ENCODE data around the gene SHPK. TPM values are rescaled to one million over a fixed set of nuclear protein-coding genes. Genes with fewer than 3 reads are reported as not detected.

The SHPK gene, protein sequence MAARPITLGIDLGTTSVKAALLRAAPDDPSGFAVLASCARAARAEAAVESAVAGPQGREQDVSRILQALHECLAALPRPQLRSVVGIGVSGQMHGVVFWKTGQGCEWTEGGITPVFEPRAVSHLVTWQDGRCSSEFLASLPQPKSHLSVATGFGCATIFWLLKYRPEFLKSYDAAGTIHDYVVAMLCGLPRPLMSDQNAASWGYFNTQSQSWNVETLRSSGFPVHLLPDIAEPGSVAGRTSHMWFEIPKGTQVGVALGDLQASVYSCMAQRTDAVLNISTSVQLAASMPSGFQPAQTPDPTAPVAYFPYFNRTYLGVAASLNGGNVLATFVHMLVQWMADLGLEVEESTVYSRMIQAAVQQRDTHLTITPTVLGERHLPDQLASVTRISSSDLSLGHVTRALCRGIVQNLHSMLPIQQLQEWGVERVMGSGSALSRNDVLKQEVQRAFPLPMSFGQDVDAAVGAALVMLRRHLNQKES
- 11.2 and 19.2 TPM in 2 replicates for total RNA-seq

DNA sequence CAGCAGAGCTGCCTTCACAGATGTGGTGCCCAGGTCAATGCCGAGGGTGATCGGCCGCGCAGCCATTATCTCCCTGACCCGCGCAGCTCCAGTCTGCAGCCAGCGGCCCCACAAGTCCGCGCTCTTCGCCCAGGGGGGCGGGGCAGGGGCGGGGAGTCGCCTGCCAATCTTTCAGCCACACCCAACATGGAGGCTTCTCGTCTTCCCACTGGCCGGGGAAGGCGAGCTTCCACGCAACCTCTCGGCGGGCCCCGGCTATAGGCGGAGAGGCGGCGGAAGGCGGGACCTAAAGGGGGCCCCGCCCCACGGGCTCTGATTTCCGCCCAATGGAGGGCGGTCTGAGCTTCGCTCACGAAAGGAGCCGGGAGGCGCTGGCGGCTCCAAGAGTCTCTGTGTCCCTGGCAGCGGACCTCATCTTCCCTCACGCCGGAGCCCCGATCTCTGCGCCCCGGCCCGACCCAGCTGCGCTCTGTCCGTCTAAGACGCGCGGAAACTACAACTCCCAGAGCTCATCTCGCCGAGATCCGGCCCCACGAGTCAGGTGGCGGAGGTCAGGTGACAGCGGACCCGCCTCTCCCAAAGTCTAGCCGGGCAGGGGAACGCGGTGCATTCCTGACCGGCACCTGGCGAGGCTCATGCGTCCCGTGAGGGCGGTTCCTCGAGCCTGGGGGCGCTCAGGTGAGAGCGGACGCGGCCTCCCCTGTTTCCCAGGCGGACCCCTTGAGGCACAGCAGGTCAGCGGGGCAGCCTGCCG, at the start of gene SHPK, which contains the start of gene CTNS:
SHPK (minus strand) TSS at position 97 of the 754 bp plus-strand sequence; CDS start at position 66, 31 bp downstream.
CTNS (plus strand) TSS at position 607 of the 754 bp plus-strand sequence. CDS start 3,447 bp downstream, outside the sequence.
- DNase-seq (ENCODE audit: low read depth in 2 of 2), result peak; percentile 86 to 97

DNA sequence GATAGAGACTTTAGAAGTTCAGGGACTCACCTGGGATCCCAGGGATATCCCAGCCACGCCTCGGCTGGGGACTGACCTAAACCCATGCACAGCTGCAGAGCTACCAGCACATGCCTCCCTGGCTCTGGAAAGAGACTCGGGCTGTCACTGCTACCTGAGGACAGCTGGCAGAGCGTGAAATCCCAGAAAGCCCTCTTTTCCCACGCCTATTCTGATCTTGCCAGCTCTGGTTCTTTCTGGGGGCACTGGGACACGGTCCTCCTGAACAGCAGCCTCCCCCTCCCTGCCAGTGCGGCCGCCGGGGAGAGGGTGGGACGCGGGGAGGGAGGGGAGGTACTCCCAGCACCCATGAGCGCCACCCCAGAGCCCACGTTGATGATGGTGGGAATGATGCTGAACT, 49.1 kb upstream of the SHPK start:
- DNase-seq (ENCODE audit: low read depth in 2 of 2), result no peak

DNA sequence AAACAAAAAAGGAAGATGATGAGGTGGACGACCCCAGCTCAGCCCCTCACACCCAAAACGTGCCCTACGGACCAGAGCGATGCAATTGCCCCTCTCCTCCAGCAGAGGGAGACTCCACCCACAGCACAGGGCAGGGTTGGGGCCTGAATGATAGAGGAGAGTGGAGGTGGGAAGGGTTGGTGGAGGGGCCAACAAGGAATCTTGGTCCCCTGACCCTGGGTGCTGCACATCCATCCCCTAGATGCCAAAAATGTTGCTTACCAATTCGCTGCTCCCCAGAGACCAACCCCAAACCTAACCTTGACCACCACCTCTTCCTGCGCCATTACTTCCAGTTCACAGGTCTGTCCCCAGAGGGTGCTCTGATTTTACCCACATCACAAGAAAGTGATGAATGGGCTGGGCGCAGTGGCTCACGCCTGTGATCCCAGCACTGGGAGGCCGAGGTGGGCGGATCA, 47.0 kb upstream of the SHPK start:
- DNase-seq (ENCODE audit: low read depth in 2 of 2), result peak in 1 of 2 donors; percentile 28

- DNase-seq (ENCODE audit: low read depth in 2 of 2), result no peak
Measured at GRCh38 chr17:3682033-3682432, 46.0 kb upstream of the SHPK start.

GRCh38 chr17:3681565-3681964, 45.5 kb upstream of the SHPK start:
- DNase-seq (ENCODE audit: low read depth in 2 of 2), result no peak

DNA sequence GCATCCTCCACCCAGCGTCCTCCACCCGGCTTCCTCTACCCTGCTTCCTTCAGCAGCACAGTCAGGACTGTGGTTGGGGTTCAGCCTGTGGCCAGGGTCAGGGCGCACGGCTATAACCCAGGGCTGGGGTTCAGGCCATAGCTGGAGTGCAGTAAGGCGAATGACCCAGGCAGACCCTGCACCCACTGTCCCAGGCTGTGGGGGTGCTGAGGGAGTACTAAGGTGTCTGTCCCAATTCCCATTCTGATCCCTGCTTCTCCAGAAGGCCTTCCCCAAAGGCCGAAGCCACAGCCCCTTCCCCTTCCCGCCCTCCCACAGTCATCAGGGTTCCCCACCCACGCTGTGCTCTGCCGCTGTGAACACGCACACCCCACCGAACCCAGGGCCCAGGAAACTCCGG, 45.0 kb upstream of the SHPK start:
- DNase-seq (ENCODE audit: low read depth in 2 of 2), result no peak

GRCh38 chr17:3679531-3680126, 43.6 kb upstream of the SHPK start:
- no peak for DNase-seq (ENCODE audit: low read depth in 2 of 2)

GRCh38 chr17:3678821-3679530, 42.9 kb upstream of the SHPK start:
- no peak for DNase-seq (ENCODE audit: low read depth in 2 of 2)

DNA sequence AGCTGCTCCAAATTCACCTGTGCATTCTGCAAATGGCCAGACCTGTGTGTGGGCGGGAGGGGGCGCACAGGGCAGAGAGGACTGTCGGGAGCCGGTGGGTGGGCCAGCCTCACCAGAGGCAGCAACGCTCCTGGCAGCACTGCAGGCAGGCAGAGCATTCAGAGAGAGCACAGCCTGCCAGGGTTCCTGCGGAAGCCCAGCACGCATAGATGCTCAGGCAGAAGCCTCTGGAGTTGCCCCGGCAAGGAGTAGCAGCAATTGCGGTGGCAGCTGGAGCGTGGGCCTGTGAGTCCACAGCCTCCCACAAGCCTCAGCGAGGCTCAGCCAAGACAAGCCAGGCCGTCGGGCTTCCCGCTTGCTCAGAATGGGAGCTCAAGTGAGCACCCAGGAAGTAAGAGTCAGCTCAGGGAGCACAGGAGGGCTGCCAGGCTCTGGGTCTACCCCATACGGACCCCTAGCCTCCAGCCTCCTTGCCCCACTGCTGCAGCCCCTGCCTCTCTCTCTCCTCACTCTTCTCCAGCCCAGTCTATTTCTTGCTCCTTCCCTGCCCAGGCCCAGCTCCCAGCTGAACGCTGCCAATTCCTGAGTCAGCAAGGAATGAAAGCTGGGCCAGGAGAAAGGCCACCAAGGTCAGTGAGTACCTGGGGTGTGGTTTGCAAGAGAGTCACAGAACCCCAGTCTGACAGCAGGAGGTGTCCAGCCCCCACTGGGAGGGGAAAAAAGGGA, 42.2 kb upstream of the SHPK start:
- DNase-seq (ENCODE audit: low read depth in 2 of 2), result no peak

- DNase-seq (ENCODE audit: low read depth in 2 of 2), result no peak
Measured at GRCh38 chr17:3675886-3676285, 39.8 kb upstream of the SHPK start.

DNA sequence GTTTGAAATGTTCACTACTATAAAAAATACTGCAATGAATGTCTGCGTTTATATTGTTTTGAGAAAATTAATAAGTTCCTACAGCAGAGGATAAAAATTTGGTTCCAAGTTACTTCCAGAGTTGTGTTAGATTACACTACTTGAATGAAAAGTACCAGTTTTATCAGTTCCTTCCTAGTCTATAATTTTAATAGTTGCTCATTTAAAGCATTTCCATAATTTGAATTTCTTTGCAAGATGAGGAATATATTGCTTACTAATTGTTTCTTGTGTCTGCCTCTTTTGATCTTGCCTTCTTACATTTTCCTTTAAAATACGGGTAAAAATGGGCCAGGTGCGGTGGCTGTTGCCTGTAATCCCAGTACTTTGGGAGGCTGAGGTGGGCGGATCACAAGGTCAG, 36.5 kb upstream of the SHPK start:
- no peak for DNase-seq (ENCODE audit: low read depth in 2 of 2)

GRCh38 chr17:3669548-3669947, 33.5 kb upstream of the SHPK start:
- no peak for DNase-seq (ENCODE audit: low read depth in 2 of 2)

- DNase-seq (ENCODE audit: low read depth in 2 of 2), result peak in 1 of 2 donors; percentile 14
Measured at GRCh38 chr17:3669085-3669347, 33.0 kb upstream of the SHPK start.

DNA sequence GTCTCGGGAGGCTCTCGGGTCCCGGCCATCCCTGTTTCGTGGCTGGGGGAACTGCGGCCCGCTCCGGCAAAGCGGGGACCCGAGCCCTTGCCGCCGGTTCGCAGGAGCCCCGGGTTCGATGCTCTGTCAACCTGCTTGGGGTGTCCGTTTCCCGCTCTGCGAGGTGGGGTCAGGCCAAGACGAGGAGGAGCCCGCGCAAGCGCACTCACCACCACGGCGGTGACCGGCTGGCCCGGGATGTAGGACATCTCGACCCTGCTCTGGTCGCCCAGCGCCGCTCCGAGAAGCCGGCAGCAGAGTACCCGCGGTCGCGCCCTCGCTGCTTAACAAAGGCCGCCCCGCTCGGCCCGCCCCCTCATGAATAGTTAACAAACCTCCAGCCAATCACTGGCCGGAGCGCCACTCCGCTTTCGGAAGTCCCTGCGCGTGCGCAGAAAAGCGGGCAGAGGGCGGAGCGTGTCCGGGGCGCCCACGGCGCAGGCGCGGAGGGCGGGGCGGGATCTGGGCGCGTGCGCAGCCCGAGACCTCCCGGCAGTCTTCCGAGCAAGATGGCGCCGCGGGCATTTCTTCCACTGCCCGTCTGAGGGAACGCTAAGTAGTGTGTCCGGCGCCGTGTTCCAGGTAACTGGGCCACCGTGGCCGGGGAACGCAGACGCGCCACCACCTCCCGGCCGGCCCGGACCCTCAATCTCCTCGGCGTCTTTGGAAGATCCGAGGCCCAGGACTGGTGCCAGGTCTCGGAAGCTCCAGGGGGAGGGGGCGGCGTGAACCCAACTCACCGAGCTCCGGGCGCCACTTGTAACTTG, 32.4 kb upstream of the SHPK start, which contains the start of the genes EMC6 and TAX1BP3:
EMC6 (plus strand) TSS at position 534 of the 806 bp plus-strand sequence. CDS start 335 bp downstream, outside the sequence.
TAX1BP3 (minus strand) TSS at position 300 of the 806 bp plus-strand sequence; CDS start at position 248, 52 bp downstream.
- peak; percentile 93 to 98 for DNase-seq (ENCODE audit: low read depth in 2 of 2)

DNA sequence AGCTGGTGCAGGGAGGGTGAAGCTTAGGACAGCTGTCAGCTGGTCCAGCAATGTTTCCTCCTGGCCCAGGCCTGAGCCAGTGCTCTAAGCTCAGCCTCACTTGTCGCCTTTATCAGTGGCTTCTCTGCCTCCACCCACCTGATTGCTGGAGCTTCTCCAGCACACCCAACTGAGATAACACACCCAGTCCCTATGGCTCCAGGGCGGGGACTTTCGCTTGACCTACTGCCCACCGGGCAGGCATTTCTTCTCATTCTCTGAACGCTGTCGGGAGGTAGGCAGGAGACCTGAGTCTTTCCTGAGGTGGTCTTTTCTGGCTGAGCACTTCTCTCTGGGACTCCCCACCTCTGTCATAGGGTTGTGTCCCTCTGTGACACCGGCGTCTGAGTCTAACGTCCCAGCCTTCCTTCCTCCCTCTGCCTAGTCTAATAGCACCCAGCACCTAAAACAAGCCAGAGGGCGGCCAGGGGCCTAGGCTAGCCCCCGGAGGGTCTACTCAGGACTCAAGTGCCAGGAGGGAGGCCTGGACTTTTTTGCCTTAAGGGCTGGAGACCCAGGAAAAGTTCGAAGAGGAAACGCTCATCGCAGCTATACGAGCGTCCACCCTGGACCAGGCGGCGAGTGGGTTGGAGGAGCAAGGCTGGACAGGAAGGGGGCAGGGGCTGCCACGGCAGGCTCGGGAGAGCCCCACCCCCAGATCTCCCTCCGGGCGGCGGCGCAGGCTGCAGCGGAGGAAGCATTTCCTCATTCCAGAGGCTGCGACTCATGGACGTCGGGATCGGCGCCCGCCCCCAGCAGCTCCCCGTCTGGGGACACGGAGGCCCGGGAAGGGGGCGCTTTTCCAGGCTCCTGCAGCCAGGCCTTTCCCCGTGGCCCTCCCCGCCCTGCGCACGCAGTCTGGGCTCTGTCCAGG, 31.6 kb upstream of the SHPK start:
- peak; percentile 66 to 93 for DNase-seq (ENCODE audit: low read depth in 2 of 2)

DNA sequence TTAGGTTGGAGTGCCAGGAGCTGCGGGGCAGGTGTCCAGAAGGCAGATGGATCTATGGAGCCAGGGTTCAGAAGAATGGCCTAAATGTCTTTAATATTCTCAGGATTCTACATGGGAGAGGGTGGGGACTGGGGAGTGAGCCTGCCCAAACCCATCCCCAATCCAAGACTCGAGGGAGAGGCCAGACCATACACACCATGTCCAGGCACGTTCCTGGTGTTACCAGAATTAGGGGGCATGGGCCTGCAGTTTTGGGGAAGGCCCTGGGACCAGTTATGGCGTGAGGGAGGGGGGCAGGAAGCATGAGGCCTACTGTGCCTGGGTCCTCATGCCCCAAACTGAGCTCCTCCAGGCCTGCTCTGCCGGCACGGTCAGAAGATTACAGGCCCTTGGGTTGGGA, 30.5 kb upstream of the SHPK start:
- DNase-seq (ENCODE audit: low read depth in 2 of 2), result no peak

GRCh38 chr17:3665834-3666233, 29.8 kb upstream of the SHPK start:
- no peak for DNase-seq (ENCODE audit: low read depth in 2 of 2)

Data from dermis microvascular lymphatic vessel endothelial cell (primary cell).